GM19099 (cell line): ENCODE measurements around the gene NEUROG2.
A peak's percentile ranks its signal among the peaks of the same experiment; 100 is the strongest.

Source experiments
- POLR2A ChIP-seq: IDR thresholded peaks from 3 replicates; pipeline ENCODE4 v1.6.1; 2011; ENCODE audit warnings: low read depth; ENCODE audit not compliant: insufficient read length; ENCODE audit errors: extremely low read depth

NEUROG2 gene

GRCh38 chr4:112516066-112516470 is at the start of gene NEUROG2:
NEUROG2 (minus strand) TSS chr4:112516180; CDS start chr4:112515475, 705 bp downstream.
- TF ChIP-seq POLR2A, result peak; percentile 48

GRCh38 chr4:112564706-112565270 is 48.8 kb upstream of the NEUROG2 start:
- TF ChIP-seq POLR2A, result no peak

GRCh38 chr4:112563431-112564200 is 47.6 kb upstream of the NEUROG2 start:
- no peak for TF ChIP-seq POLR2A

DNA sequence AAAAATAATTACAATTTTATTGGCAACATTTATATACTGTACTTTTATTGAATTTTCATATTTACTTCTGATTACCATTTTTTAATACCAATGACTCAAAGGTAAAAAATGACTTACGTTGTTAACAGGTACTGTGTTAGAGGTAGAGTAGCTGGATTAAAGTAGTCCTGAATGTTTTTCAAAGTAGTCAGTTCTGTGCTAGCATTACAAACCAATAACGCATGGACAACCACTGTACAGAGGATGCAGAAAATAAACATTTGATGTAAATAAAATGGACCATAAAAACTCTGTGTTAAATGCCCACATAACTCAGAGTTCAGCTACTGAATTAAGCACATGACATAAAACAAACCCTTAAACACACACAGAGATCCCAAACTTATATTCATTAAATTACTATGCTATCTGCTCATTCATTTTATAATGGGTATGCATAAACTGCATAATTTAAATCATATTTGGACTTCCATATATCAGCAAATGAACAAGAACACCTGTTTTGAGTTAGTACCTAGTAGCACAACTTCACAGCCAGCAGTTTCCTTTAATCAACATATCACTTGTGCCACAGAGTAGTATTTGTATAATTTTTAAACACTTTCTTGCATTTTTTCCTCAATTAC is 46.4 kb upstream of the NEUROG2 start:
- no peak for TF ChIP-seq POLR2A

DNA sequence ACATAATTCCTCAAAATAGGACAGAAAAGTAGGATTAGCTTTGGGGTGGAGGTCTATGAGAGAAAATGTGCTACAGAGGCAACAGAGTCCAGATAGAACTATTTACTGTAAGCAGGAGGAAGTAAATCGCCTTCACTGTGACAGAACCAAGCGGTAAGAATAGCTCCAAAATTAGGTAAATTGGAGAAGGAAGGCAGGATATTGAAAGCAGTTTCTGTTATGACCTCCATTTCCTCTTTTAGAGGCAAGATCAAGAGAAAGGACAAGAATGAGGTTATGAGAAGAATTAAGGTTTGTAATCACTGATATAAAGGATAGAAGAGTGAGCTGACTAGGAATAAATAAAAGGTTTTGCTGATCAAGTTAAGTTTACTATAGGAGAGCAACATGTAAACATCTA is 44.1 kb upstream of the NEUROG2 start:
- TF ChIP-seq POLR2A, result no peak

DNA sequence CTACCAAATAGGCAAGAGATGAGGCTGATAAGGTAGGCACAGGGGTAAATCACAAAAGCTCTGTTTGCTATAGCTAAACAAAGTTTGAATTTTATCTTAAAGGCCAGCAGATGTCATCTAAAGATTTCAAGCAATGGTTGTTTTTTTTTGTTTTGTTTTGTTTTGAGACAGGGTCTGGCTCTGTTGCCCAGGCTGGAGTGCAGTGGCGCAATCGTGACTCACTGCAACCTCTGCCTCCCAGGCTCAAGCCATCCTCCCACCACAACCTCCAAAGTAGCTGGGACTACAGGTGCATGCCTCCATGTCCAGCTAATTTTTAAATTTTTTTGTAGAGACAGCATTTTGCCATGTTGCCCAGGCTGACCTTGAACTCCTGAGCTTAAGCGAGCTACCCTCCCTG is 43.1 kb upstream of the NEUROG2 start:
- TF ChIP-seq POLR2A, result no peak

- no peak for TF ChIP-seq POLR2A
Measured at GRCh38 chr4:112557676-112558411, 41.9 kb upstream of the NEUROG2 start.

DNA sequence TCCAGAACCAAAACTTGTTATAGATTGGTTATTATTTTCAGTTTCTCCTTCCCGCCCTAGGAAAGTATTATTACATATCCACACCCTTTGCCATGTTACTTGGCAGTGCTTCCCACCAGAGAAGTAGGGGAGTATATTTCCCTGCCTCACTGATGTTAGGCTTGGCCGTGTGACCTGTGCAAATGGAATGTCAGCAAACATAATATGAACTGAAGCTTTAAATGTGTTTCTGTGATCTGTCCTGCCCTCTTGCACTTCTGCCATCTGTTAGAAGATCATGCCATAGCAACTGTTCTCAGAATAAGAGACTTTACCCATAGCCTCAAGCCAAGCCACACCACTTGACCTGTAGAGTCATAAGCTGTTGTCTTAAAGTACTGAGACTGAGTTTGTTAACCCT is 36.7 kb upstream of the NEUROG2 start:
- no peak for TF ChIP-seq POLR2A

DNA sequence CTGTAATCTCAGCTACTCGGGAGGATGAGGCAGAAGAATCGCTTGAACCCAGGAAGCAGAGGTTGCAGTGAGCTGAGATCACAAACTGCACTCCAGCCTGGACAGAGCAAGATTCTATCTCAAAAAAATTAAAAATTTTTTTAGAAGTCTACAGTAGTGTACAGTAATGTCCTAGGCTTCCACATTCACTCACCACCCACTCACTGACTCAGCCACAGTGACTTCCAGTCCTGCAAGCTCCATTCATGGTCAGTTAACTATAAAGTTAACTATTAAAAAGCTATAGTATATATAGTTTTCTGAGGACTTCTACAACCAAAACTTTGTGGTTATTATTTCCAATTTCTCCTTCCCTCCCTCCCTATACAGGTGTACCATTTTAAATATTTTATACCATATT is 34.7 kb upstream of the NEUROG2 start:
- no peak for TF ChIP-seq POLR2A

DNA sequence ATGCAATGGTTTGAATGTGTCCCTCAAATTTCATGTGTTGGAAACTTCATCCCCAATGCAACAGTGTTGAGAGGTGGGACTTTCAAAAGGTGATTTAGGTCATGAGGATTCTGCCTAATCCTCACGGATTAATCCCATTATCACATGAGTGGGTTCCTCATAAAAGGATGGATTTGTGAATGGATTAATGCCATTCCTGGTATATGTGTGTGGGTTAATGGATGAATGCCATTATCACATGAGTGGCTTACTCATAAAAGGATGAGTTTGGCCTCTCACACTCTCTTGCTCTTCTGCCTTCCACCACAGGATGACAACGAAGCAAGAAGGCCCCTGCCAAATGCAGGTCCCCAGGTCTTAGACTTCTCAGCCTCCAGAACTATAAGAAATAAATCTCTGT is 30.5 kb upstream of the NEUROG2 start:
- no peak for TF ChIP-seq POLR2A

- no peak for TF ChIP-seq POLR2A
Measured at GRCh38 chr4:112545346-112545745, 29.4 kb upstream of the NEUROG2 start.

DNA sequence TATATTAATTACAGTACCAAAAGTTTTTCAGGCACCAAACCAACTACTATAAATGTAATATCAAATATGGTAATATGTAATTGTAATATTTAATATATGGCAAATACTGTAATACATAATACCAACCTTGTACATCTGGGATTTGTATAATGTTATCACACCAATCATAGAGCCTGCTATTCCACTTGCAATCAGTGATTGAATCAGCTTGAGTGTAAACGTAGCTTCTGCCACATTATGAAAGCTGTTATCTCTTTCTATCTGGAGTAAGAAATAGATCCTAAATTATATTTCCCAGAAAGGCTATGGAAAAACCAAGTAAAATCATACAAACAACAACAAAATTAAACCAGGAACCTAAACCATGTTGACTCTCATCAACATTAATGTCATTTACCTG is 24.7 kb upstream of the NEUROG2 start:
- TF ChIP-seq POLR2A, result no peak

DNA sequence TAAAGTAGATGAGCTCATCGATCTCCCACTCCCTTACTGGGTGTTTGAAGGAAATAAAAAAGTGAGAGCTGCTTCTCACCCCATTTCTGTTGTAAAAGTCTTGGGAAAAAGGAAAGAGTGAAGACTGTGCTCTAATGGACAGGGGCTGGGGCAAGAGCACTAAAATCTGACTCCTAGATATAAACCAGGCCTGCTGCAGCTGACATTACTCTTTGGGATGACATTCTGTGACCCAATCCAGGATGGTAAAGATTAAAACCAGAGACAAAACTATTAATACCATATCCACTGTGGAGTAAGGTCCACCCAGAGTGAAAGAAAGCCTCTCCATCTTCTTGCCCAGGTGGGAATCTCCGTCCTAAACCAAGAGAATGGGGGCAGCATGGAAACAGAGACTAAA is 20.1 kb upstream of the NEUROG2 start:
- TF ChIP-seq POLR2A, result no peak

DNA sequence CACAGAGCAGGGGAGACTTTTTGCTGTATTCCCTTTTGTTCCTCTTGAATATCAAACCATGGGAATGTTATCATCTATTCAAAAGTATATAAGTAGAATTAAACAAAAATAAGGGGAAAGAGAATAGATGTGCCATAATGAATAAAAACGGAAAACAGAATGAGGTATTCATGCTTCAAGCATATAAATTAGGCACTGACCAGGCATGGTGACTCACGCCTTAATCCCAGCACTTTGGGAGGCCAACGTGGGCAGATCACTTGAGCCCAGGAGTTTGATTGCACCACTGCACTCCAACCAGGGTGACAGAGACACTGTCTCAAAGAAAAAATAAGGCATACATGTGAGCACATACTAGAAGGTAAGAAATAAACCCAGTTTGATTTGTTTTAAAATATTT is 16.3 kb upstream of the NEUROG2 start:
- no peak for TF ChIP-seq POLR2A

GRCh38 chr4:112531146-112531545 is 15.2 kb upstream of the NEUROG2 start:
- no peak for TF ChIP-seq POLR2A

DNA sequence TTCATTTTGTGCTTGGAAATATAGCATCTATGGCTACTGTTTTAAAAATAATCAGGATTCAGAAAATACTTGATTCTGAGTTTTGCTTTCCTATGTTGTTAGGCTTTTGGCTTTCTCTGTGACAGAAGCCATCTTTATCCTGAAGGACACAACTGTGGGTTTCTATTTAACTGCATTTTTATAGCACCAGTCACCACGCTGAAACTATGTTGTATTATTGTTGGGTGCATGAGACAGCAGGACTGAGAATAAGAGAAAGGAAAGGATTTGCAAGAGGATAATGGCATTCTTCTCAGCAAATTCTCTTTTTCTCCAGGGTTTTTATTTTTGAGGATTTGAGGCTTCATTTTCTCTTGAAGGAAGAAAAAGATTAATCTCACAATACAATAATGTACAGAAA is 10.1 kb upstream of the NEUROG2 start:
- TF ChIP-seq POLR2A, result no peak

DNA sequence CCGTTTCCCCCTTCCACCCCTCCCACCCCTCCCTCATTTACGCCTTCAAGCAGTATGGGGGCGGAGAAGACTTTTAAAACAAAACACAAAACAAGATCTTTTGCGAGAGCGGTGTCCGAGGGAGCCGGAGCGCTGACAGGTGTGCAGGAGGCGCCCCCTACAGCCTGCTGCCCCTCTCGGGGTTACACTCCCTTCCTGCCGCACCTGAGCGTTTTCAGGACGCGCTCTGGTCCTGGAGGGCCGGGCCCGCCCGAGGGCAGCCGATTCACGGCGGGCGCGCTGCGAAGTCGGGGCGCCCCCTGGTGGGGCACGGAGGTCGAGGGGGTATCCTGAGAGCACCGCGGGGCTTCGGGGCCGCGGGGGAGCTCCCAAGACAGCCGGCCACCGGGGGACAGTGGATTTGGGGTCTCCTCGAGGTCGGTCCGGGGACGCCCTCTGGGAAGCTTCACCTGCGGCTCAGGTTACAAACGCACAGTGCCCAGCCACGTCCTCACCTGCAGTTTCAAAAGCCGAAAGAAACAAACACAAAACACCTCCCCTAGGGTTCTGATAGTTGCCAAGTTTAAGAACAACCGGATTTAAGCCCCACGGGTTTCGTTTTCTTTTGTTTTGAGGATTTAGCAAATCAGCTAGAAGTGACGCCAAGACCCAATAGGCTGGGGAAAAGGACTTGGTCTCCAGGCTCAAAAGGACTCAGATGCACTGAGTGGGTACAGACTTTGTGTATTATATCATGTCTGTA is 8.0 kb upstream of the NEUROG2 start:
- TF ChIP-seq POLR2A, result peak; percentile 10
